Endothelial cell of umbilical vein (primary cell): ENCODE measurements around the gene GLI2. TPM values are rescaled to one million over a fixed set of nuclear protein-coding genes. Genes with fewer than 3 reads are reported as not detected.

Source experiments
- BruUV-seq: library from RNA; stranded (reverse); fragments of 400-500 nt; replicated peaks from 2 replicates; lab custom pipeline; 2021; lab: Mats Ljungman, UMichigan
- CTCF ChIA-PET: fragments of 300-600, 350-600 bp; sonication (Branson Sonifier 250); formaldehyde crosslinking; loops from one replicate; lab custom pipeline; 2021; ENCODE audit warnings: antibody characterized with exemption, inconsistent platforms; lab: Charles Lee
- POLR2A ChIA-PET: fragments of 300-600, 350-600 bp; sonication (Branson Sonifier 250); formaldehyde crosslinking; loops from one replicate; lab custom pipeline; 2021; ENCODE audit warnings: antibody characterized with exemption, inconsistent platforms; lab: Charles Lee
- DNase-seq: peaks from one replicate; pipeline ENCODE4 v3.0.0-alpha.2; 2011; ENCODE audit warnings: low read depth, low spot score
- FAIRE-seq: peaks from 2 replicates; lab custom pipeline; 2011; peaks lifted over from hg19 to GRCh38; lab: Jason Lieb, UNC
- H2AFZ ChIP-seq: 2 replicates; pipeline ENCODE4 v1.6.0; 2012; ENCODE audit warnings: low read depth, low read length, control low read depth, inconsistent platforms
- H3K27ac ChIP-seq: 2 replicates; pipeline ENCODE4 v1.5.1; 2011; ENCODE audit warnings: low read depth, mild to moderate bottlenecking, control low read depth, low read length, moderate library complexity; ENCODE audit not compliant: insufficient read depth
- H3K27me3 ChIP-seq, 2 experiments: 2 replicates each; pipeline versions ENCODE4 v1.6.0 to v1.6.1; 2011; ENCODE audit warnings: low read length in 2 of 2, mixed read lengths in 1 of 2; ENCODE audit not compliant: control insufficient read depth in 2 of 2, insufficient read depth in 2 of 2
- H3K36me3 ChIP-seq, 2 experiments: 2 replicates in 1 of 2; 3 replicates in 1 of 2; pipeline ENCODE4 v1.5.1; 2011; ENCODE audit warnings: low read length in 2 of 2, mild to moderate bottlenecking in 1 of 2, moderate library complexity in 1 of 2; ENCODE audit not compliant: control insufficient read depth in 2 of 2, insufficient read depth in 2 of 2; ENCODE audit errors: extremely low read depth in 1 of 2
- H3K4me1 ChIP-seq: 3 replicates; pipeline ENCODE4 v1.5.1; 2011; ENCODE audit warnings: mild to moderate bottlenecking, low read length; ENCODE audit not compliant: control insufficient read depth, insufficient read depth; ENCODE audit errors: extremely low read depth
- H3K4me2 ChIP-seq: 2 replicates; pipeline ENCODE4 v1.6.1; 2011; ENCODE audit warnings: low read length, control low read depth, mixed read lengths; ENCODE audit not compliant: insufficient read depth
- H3K4me3 ChIP-seq, 3 experiments: fragments of 200-600 bp in 1 of 3; sonication (generic), shearing (Covaris generic) in 1 of 3; replicated peaks in 1 of 3; 2 replicates each; pipeline ENCODE4 v1.5.1; 2011 to 2016; ENCODE audit warnings: control low read depth in 3 of 3, low read length in 3 of 3, mild to moderate bottlenecking in 2 of 3, inconsistent platforms in 1 of 3, low read depth in 1 of 3, moderate library complexity in 1 of 3; ENCODE audit not compliant: insufficient read depth in 1 of 3
- H3K79me2 ChIP-seq: 2 replicates; pipeline ENCODE4 v1.6.0; 2012; ENCODE audit warnings: low read length, inconsistent platforms; ENCODE audit not compliant: control insufficient read depth, insufficient read depth
- H3K9ac ChIP-seq: replicated peaks from 2 replicates; pipeline ENCODE3; 2011; ENCODE audit warnings: low read length, control low read depth; ENCODE audit not compliant: insufficient read depth; ENCODE audit errors: extremely low read depth
- H3K9me1 ChIP-seq: replicated peaks from 3 replicates; pipeline ENCODE4 v1.6.0; 2011; ENCODE audit warnings: mild to moderate bottlenecking, low read length; ENCODE audit not compliant: control insufficient read depth, insufficient read depth; ENCODE audit errors: extremely low read depth
- H3K9me3 ChIP-seq: replicated peaks from 2 replicates; pipeline ENCODE4 v1.5.1; 2012; ENCODE audit warnings: low read length, inconsistent platforms; ENCODE audit not compliant: control insufficient read depth, insufficient read depth
- H4K20me1 ChIP-seq: replicated peaks from 2 replicates; pipeline ENCODE3; 2011; ENCODE audit warnings: mild to moderate bottlenecking, low read length; ENCODE audit not compliant: control insufficient read depth, insufficient read depth; ENCODE audit errors: extremely low read depth
- CTCF ChIP-seq, 2 donors: IDR thresholded peaks; 1 replicate in 1 of 2; 2 replicates in 1 of 2; pipeline ENCODE4 v1.5.1; 2011; ENCODE audit warnings: low read length in 2 of 2, mild to moderate bottlenecking in 2 of 2, moderate library complexity in 2 of 2, control low read depth in 1 of 2, inconsistent platforms in 1 of 2, low read depth in 1 of 2; ENCODE audit not compliant: insufficient read depth in 1 of 2; ENCODE audit errors: extremely low read depth in 1 of 2
- EZH2 ChIP-seq: IDR thresholded peaks from 2 replicates; pipeline ENCODE4 v1.6.1; 2012; ENCODE audit warnings: borderline replicate concordance, low read depth, mild to moderate bottlenecking, moderate library complexity, low read length, inconsistent platforms; ENCODE audit not compliant: severe bottlenecking
- FOS ChIP-seq: IDR thresholded peaks from 2 replicates; pipeline ENCODE4 v1.6.1; 2011; ENCODE audit warnings: mild to moderate bottlenecking, low read length, moderate library complexity, borderline replicate concordance; ENCODE audit not compliant: insufficient read depth
- GATA2 ChIP-seq: IDR thresholded peaks from 2 replicates; pipeline ENCODE4 v1.7.0; 2011; ENCODE audit warnings: low read depth, mild to moderate bottlenecking, moderate library complexity, mixed read lengths, low read length; ENCODE audit not compliant: insufficient read length, insufficient read depth
- JUN ChIP-seq: IDR thresholded peaks from 2 replicates; pipeline ENCODE4 v1.6.1; 2011; ENCODE audit warnings: borderline replicate concordance, low read depth; ENCODE audit not compliant: insufficient read length, insufficient read depth
- MAX ChIP-seq: IDR thresholded peaks from 2 replicates; pipeline ENCODE4 v1.6.1; 2011; ENCODE audit not compliant: insufficient read depth, insufficient read length
- MYC ChIP-seq: IDR thresholded peaks from one replicate; pipeline ENCODE4 v1.6.1; 2011; ENCODE audit warnings: mild to moderate bottlenecking, low read depth, low read length
- POLR2A ChIP-seq: IDR thresholded peaks from 2 replicates; pipeline ENCODE4 v1.6.1; 2012; ENCODE audit warnings: low read depth, mild to moderate bottlenecking, control low read depth, low read length
- POLR2AphosphoS5 ChIP-seq: IDR thresholded peaks from 2 replicates; pipeline ENCODE4 v1.6.1; 2012; ENCODE audit warnings: low read depth, mild to moderate bottlenecking, control low read depth, low read length, moderate library complexity; ENCODE audit not compliant: insufficient read depth
- dilution Hi-C: fragments of 300-500 bp; cut with MboI; formaldehyde crosslinking; loops from one replicate; pipeline ENCODE4 v1.15.0; 2019; ENCODE audit warnings: low sequenced_read_pairs; ENCODE audit not compliant: extremely low pct_ligation_motif_present
- intact Hi-C: fragments of 100-400 bp; cut with micrococcal nuclease; formaldehyde crosslinking; loops from one replicate; pipeline ENCODE4 v1.10.0; 2022
- polyA plus RNA-seq, 4 experiments: library from polyadenylated mRNA; depleted of rRNA in 3 of 4; stranded (reverse) in 3 of 4; unstranded in 1 of 4; fragments of >200 nt; gene quantifications; 2 replicates each; pipeline versions ENCODE4 v1.2.1 to v1.2.3, GENCODE V29; 2011 to 2012; ENCODE audit warnings: missing spikeins in 1 of 4
- total RNA-seq: library from RNA; stranded (reverse); gene quantifications from 2 replicates; pipeline ENCODE4 v1.2.3, GENCODE V29; 2021

GLI2 gene
- total and polyA plus RNA-seq, 2 donors (not counting 3 experiments of a cell fraction or from before 2014, with no cell fraction given) = 0.13 TPM; not detected in 1

- no peak overlapping the region for H3K4me2 ChIP-seq
- H3K9ac ChIP-seq = no peak overlapping the region
- FAIRE-seq = no peak
Measured at GRCh38 chr2:120710256-120710655, 25.4 kb upstream of the GLI2 start.

More at GRCh38 chr2:120710256-120710655, 25.4 kb upstream of the GLI2 start:
- Histone ChIP-seq H3K4me3 (no peak overlapping the region), H3K27ac (no peak overlapping the region), H3K27me3 (peaks cover 16% of the 10 kb centered on the region in 2 experiments), H3K9me1 (no peaks in the 10 kb centered on the region), H3K9me3 (no peaks in the 10 kb centered on the region), H3K36me3 (no peaks in the 10 kb centered on the region), H2AFZ (no peak overlapping the region), H3K4me1 (peaks cover 3% of the 10 kb centered on the region), H4K20me1 (no peaks in the 10 kb centered on the region), H3K79me2 (no peaks in the 10 kb centered on the region)
- intact Hi-C loops = no loop called here
- dilution Hi-C loops = no loop called here
- no TSS peak for BruUV-seq
- POLR2A ChIA-PET = no interaction called here
- DNase-seq = no peak
- TF ChIP-seq CTCF (IDR thresholded peaks at IDR 0.05; ENCODE audit: extremely low read depth in 1 of 2, insufficient read depth in 1 of 2, low read depth in 1 of 2, low read length in 2 of 2) (no peak), MAX (no peak), POLR2AphosphoS5 (no peak), EZH2 (no peak), JUN (no peak), MYC (no peak), GATA2 (no peak), FOS (no peak), POLR2A (no peak)
- CTCF ChIA-PET = interaction anchor here (2.6 kb wide), 1 partner anchor 14 kb away, joined by 12 read pairs; no protein-coding TSS in a partner anchor
